Activated T-cell treated with anti-CD3 and anti-CD28 coated beads for 24 hours (primary cell): Measurements from ENCODE around the gene MYO1H.
A peak's percentile ranks its signal among the peaks of the same experiment; 100 is the strongest.
"Not testable (repeated sequence)": the region's sequence is repeated elsewhere in the genome, so short reads cannot be mapped to it uniquely, and the experiment has no call there.

ENCODE experiments used
- DNase-seq: peaks from one replicate; pipeline ENCODE4 v3.0.0-alpha.2; 2020; ENCODE audit warnings: low read depth

The MYO1H gene

GRCh38 chr12:109418848-109419480 lies 71.3 kb downstream of the MYO1H start:
- no peak for DNase-seq

DNA sequence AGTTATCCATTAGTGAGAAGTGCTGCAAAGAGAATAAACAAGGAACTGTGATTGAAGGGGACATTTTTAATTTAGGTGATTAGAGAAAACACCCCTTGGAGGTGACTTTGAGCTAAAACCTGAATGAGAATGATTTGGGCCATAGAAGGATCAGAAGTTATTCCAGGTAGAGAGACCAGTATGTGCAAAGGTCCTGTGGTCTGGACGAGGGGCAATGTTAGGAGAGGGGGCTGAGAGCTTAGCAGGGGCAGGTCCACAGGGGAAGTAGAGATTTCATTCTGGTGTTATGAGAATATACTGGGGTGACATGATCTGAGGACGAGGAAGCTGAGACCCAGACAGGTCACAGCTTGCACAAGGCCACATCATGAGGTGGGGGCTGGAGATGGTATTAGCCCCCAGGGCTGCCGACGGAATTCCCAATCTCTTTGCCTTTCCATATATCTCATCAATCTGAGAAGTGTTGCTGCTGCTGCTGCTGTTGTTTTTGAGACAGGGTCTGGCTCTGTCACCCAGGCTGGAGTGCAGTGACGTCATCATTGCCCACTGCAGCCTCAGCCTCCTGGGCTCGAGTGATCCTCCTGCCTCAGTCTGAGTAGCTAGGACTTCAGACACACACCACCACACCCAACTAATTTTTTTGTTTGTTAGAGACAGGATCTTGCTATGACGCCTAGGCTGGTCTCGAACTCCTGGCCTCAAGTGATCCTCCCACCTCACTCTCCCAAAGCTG lies 73.8 kb downstream of the MYO1H start:
- DNase-seq = no peak

- no peak for DNase-seq
Observed at GRCh38 chr12:109422251-109422650, 74.6 kb downstream of the MYO1H start.

GRCh38 chr12:109423392-109423791 lies 75.7 kb downstream of the MYO1H start:
- DNase-seq = no peak

DNA sequence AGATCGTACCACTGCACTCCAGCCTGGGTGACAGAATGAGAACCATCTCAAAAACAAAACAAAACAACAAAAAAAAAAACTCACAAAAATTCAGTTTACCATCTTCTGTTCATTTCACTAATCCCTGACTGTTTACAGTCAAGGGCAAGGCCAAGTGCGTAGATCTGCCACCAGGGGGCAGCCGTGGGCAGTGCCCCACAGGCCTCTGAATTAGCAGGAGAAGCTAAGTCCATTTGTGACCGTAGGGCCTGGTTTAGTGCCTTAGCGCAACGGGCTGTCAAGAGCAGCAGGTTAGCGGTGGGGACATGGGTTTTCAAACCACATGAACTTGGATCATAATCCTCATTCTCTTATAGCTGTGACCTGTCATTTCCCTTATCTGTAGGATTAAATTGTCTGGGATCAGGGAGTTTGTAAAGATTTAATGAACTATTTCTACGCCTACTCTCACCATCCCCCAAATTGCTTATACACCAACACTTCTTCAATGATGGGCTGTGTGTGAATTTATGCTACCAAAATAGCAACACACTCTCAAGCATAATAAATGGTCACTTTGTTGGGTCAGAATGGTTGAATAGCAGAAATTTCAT lies 80.4 kb downstream of the MYO1H start:
- peak; percentile 45 for DNase-seq

GRCh38 chr12:109428804-109429203 lies 81.1 kb downstream of the MYO1H start:
- not testable (repeated sequence) for DNase-seq

DNA sequence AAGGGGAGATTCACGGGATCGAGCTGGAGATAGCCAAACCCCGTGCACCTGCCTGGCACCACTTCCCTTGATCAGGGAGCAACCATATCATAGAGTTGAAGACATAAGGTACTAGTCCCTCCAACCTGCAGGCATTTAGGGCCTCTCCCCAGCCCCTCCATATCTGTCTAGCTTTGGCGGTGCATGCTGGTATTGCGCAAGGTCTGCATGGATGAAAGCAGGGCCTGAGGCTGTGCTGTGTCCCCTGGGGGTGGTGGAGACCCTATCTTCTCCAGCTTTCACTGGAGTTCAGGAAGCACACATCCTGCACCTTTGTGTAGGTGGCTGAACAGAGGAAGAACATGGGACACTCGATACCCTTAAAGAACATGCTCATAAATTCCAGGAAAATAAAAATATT lies 82.5 kb downstream of the MYO1H start:
- no peak for DNase-seq

DNA sequence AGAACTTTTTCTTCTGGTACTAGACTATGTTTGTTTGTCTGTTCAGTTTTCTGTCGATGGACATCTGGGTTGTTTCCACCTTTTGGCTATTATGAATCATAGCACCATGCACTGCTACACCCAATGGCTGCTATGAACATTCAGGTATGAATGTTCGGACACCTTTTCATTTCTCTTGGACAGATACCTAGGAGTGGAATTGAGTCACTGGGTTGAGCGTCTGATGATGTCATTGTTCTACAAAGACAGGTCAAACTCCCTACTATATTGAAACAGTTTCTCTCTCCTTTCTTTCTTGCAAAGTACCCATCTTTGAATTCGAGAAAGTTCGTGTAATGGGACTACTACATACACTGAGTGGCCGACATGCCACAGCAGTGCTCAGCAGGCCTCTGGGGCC lies 84.7 kb downstream of the MYO1H start:
- DNase-seq = no peak

DNA sequence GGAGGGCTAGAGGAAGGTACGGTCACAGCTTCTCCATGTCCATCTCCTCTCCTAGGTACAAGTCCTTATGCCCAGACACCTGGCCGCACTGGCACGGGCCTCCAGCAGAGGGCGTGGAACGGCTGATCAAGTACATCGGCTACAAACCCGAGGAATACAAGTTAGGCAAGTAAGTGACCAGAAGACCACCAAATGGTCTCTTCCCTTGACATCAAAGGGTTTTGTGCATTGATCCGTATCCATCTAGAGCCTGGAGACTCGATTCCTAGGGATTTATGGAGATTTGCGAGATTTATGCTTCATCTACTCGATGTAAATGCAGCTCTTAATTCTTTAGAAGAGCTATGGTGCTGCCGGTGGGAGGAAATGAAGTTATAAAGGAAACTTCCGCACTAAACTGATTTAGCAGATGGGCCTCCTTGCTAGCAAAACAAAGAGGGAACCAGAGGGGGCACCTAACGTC lies 85.2 kb downstream of the MYO1H start:
- DNase-seq = peak; percentile 65

- no peak for DNase-seq
Observed at GRCh38 chr12:109433618-109434017, 85.9 kb downstream of the MYO1H start.

GRCh38 chr12:109434582-109434981 lies 86.9 kb downstream of the MYO1H start:
- no peak for DNase-seq

- DNase-seq = no peak
Observed at GRCh38 chr12:109435428-109436187, 87.9 kb downstream of the MYO1H start.

GRCh38 chr12:109436188-109436560 lies 88.5 kb downstream of the MYO1H start:
- no peak for DNase-seq

DNA sequence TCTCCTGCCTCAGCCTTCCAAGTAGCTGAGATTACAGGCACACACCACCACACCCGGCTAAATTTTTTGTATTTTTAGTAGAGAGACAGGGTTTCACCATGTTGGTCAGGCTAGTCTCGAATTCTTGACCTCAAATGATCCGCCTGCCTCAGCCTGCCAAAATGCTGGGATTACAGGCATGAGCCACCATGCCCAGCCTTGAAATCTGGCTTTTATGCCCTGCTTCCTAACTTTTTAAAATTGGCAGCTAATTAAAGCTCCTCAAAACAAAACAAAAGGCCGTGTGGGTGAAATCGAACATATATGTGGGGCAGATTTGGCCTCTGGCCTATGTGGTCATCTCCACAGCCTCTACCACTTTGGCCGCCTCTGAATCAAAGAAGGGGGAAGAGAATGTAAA lies 91.5 kb downstream of the MYO1H start:
- no peak for DNase-seq

DNA sequence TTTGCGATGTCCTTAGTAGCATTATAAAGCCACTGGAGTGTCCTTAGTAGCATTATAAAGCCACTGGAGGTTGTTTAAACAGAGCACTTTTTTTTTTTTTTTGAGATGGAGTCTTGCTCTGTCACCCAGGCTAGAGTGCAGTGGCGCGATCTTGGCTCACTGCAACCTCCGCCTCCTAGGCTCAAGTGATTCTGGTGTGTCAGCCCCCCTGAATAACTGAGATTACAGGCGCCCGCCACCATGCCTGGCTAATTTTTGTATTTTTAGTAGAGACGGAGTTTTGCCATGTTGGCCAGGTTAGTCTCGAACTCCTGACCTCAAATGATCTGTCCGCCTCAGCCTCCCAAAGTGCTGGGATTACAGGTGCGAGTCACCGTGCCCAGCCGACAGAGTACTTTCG lies 92.3 kb downstream of the MYO1H start:
- DNase-seq = not testable (repeated sequence)

DNA sequence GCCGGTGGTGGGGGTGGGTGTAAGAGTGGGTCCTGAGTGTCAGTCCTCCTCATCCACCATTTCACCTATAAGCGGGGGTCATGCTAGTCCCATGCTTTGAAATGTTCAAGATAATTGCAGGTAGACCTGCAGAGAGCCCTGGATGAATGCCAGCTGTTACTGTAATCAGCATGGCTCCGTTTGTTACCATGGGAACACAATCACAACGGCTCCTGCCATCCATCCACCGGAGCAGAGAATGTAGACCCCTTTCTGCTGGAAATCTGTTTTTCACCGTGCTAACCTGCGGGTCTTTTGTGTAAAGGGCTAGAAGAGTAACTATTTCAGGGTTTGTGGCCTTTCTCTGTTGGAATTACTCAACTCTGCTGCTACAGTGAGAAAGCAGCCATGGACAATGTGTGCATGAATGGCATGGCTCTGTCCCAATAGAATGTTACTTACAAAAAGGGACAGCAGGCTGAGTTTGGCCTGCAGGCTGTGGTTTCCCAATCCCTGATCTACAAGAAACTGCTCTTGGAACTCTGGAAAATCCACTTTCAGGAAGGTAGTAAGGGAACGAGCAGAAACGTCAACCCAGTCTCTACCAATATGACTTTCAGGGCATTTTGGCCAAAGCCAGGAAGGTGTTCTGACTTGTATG lies 93.3 kb downstream of the MYO1H start:
- DNase-seq = no peak

DNA sequence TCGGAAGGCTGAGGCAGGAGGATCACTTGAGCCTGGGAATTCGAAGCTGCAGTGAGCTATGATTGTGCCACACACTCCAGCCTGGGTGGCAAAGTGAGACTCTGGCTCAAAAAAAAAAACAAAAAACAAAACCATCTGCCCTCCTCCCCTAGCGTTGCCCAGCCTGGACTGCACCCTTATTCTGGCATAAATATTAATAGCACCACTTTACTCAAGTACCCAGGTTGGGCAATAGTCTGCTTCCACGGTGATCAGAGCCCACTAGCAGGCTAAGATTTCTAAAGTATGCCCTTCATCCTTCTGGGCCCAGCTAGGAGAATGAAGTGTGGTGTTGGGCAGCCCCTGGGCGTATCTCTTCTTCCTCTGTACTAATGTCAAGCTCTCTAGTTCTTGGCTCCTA lies 96.1 kb downstream of the MYO1H start:
- no peak for DNase-seq

DNA sequence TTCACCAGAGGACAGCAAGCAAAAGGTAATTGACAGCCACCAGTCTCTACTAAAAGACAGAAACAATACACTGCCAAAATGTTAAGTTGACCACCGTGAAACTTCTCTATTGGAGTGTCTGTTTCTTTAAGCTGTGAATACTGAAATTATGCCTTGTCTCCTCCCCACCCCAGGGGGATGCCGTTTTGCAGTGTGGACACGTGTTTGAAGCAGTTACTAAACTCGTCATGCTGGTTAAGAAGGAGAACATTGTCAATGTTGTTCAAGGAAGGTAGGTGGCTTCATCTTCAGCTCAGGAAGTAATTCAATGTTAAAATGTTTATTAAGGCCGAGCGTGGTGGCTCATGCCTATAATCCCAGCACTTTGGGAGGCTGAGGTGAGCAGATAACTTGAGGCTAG lies 96.6 kb downstream of the MYO1H start:
- DNase-seq = no peak

- DNase-seq = no peak
Observed at GRCh38 chr12:109445191-109445609, 97.5 kb downstream of the MYO1H start.

- no peak for DNase-seq
Observed at GRCh38 chr12:109446869-109447268, 99.2 kb downstream of the MYO1H start.

DNA sequence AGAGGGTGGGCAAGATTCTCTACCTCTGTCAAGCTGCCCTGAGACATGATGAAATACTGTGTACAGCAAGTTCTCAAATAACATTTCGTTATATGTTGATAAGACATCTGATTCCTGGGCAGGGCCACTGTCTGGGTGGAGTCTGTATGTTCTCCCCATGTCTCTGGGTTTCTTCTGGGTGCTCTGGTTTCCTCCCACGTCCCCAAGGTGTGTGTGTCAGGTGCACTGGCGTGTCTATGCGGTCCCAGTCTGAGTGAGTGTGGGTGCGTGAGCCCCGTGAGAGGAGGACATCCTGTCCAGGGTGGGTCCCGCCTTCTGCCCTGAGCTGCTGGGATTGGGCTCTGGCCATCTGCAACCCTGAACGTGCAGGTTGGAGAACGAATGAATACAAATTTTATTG lies 99.8 kb downstream of the MYO1H start:
- DNase-seq = no peak

DNA sequence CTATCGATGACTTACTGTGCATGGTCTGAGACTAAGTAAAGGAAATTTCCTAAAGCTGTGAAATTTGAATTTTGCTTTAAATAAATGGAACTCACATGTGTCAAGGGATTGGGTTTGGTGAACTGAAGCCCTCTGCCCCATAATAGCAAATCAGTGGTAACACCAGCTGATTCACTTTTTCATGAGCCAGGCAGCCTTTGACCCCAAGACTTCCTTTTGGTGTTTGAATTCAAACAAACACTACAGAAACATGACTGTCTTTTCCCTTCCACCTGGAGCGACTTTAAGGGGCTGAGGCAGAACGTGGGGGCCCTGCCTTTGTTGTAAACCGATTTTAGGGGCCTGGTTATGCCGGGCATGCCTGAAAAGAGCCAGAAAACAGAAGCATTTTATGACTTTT lies 100.6 kb downstream of the MYO1H start:
- DNase-seq = no peak
